HG03378 (cell line): ENCODE data around the gene TTN.

Source experiments
- ATAC-seq: cut with Tn5 transposase; IDR thresholded peaks from one replicate; pipeline ENCODE4 v1.9.1; 2021; ENCODE audit warnings: mild to moderate bottlenecking, moderate library complexity; ENCODE audit not compliant: unreplicated experiment

Gene TTN

DNA sequence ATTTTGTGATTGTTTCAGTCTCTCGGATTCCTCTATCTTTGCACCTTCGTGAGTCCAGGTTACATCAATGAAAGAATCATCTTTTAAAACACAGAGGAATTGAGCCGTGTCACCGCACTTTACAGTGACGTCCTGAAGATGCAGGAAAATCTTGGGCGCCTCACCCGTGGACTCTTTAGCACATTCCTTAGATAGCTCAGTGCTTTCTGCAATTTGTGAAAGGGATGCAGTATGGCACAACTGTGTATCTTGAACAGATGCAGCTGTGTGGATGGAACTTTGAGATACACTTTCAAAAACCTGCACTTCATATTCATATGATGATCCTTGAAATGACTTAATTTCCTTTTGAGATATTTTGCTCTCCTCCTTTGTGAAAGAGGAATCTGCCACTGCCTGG, 50.9 kb downstream of the TTN start:
- no peak for ATAC-seq

- no peak for ATAC-seq
Measured at GRCh38 chr2:178747767-178748166, 59.5 kb downstream of the TTN start.

DNA sequence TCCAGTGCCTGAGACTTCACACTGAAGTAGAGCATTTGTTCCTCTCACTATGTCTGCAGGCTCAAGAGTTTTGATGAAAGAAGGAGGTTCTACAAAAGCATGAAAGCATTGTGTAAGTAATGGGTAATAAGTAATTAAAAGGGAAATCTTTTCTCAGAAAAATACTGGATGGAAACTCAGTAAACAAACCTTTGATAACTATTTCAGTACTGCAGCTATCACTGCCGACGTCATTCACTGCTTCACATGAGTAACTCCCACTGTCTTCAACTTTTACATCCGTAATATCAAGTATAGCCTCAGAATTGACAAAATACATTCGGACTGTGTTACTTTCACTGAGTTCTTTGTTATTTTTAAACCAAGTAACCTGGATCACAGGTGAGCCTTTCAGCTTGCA, 72.7 kb downstream of the TTN start:
- no peak for ATAC-seq

GRCh38 chr2:178733975-178734374, 73.2 kb downstream of the TTN start:
- no peak for ATAC-seq

GRCh38 chr2:178732913-178733312, 74.3 kb downstream of the TTN start:
- ATAC-seq, result no peak

DNA sequence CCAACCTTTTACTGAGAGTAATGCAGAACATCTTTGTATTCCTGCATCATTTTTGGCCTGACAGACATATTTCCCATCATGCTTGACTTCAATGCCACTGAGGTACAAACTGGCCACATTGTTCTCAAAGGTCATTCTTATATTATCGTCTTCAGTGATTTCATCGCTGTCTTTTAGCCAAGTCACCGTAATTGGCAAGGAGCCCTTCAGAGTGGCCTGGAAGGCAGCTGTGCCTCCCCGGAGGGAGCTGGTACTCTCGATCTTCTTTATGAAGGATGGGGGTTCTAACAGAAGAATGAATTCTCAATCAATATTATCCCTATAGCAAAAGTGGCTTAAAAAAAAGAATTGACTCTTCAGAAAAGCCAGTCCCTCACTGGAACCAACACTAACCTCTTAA, 75.9 kb downstream of the TTN start:
- no peak for ATAC-seq

DNA sequence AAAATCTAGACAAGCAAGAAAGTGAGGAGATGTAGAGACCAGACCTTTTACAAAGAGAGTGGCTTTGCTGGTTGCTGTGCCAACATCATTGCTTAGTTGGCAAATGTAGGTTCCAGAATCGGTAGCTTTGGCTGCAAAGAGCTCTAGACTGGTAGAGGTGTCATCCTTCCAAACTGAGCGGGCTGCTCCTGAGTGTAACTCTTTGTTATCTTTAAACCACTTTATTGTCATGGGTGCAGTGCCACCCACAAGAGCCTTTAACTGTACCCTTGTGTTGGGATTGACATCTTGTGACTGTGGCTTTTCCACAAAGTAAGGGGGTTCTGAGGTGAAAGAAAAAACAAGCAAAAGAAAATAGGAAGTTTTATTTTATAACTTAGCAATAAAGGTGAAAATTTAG, 77.2 kb downstream of the TTN start:
- ATAC-seq, result no peak

- no peak for ATAC-seq
Measured at GRCh38 chr2:178723786-178724346, 83.4 kb downstream of the TTN start.

DNA sequence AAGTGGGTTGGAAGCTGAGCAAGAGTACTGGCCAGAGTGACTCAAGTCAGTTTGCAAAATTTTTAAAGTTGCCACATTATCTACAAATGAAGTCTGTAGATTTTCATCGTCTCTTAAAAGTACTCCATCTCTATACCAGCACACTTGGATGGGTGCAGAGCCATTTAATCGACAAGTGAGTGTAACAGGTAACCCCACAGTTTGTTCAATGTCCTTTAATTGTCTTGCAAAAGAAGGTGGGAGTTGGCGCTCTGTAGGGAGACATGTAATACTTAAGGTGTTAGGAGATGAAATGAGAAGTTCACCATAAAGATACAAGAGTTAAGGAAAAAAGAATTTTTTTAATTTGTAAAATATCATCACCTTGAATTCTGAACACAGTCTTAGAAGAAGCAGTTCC, 84.9 kb downstream of the TTN start:
- no peak for ATAC-seq

DNA sequence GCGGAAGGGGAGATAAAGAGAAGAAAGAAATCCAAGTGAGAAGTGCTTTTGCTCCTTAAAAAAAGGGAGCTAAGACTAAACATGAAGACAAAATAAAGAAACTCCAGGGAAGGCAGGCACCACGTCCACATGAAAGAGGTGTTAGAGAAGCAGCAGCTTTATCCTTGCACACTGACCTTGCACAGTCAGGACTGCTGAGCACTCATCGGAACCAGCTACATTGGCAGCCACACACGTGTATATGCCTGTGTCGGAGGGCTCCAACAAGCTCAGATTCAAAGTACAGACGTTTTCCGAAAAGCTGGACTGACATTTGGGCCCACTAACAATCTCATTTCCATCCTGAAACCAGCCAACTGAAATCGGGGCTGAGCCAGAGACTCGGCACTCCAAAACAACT, 88.2 kb downstream of the TTN start:
- ATAC-seq, result no peak

- no peak for ATAC-seq
Measured at GRCh38 chr2:178718283-178718682, 88.9 kb downstream of the TTN start.

- ATAC-seq, result no peak
Measured at GRCh38 chr2:178716394-178716793, 90.8 kb downstream of the TTN start.

GRCh38 chr2:178715366-178715765, 91.9 kb downstream of the TTN start:
- no peak for ATAC-seq

GRCh38 chr2:178707476-178707875, 99.7 kb downstream of the TTN start:
- ATAC-seq, result no peak

GRCh38 chr2:178704876-178705275, 102.3 kb downstream of the TTN start:
- ATAC-seq, result no peak

DNA sequence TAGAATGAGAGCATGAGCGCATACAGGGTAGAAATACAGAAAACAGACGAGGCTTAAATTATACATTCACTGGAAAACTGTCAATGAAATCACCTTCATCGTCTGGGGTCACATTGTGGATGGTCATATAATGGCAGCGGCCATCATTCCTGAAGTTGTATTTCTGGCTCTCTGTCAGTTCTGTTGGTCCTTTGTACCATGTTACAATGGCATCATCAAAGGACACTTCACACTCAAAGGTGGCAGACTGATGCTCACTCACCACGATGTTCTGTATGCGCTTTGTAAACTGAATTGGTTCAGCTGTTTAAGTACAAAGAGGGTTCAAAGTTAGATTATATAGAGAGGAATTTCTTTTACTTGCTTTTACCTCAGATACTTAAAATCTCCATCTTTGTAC, 104.9 kb downstream of the TTN start:
- ATAC-seq, result no peak

GRCh38 chr2:178700922-178701342, 106.3 kb downstream of the TTN start:
- no peak for ATAC-seq

GRCh38 chr2:178700136-178700535, 107.1 kb downstream of the TTN start:
- ATAC-seq, result no peak

- no peak for ATAC-seq
Measured at GRCh38 chr2:178692845-178693244, 114.4 kb downstream of the TTN start.

DNA sequence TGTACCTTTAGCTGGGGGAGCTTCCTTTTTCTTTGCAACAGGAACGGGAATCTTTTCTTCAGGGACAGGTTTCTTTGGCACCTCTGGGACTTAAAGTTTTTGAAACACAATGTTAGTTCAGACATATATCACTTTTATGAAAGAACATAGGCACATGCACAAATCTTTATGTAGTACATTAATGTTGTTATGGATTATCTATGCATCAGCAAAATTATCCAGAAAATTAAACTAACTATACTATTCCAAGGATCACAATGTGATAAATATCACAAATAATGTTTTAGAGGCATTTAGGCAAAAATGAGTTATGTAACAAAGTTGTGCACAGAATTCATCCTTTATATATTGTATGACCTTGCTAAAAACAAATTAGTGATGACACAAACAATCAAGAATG, 117.4 kb downstream of the TTN start:
- ATAC-seq, result no peak

DNA sequence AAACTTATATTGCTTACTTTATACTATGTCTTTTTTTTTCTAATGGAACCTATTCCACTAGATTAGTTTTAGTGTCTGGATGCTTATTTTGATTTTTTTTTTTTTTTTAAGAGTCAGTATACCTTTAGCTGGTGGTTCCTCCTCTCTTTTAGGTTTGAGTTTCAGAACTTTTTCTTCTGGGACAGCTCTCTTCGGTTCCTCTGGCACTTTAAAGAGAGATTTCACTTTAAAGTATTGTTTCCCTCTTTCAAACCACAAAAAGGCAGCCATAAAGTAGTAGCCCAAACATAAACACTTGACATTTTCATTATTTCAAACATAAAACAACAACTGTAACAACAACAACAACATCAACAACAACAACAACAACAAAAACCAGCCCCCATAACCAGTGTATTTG, 123.3 kb downstream of the TTN start:
- no peak for ATAC-seq

GRCh38 chr2:178681081-178681480, 126.1 kb downstream of the TTN start:
- no peak for ATAC-seq

DNA sequence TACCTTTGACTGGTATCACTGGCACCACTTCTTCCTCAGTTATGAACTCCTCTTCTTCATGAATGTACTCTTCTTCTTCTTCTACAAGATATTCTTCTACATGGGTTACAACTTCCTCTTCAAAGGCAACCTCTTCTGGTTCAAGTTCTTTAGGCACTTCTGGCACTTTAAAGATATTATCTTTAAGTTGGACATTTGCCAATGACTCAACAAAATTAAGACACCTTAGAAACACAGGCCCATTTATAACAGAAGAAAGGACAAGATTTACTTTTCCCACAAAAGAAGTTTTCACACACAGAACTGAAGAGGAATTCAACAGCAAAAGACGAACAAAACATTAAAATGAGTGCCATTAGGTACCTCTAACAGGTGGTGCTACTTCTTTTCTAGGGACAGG, 127.3 kb downstream of the TTN start:
- ATAC-seq, result no peak

DNA sequence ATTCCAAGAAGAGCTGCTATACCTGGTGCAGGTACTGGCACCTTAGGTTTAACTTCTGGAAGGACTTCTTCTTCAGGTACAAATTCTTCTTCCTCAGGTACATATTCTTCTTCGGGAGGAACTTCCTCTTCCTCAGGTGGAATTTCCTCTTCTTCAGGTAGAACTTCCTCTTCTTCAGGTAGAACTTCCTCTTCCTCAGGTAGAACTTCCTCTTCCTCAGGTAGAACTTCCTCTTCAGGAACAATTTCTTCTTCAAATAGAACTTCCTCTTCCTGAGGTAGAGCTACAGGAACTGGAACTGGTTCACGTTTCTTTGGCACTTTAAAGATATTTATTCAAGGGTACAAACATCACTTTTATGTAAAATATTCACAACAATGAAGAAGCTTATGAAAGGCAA, 129.6 kb downstream of the TTN start:
- no peak for ATAC-seq
